Superior temporal gyrus (tissue), 1 donor: ENCODE measurements around the gene INHBB.

Experiments
- DNase-seq: peaks from one replicate; pipeline ENCODE4 v3.0.0-alpha.2; 2016; ENCODE audit errors: extremely low spot score

INHBB gene

DNA sequence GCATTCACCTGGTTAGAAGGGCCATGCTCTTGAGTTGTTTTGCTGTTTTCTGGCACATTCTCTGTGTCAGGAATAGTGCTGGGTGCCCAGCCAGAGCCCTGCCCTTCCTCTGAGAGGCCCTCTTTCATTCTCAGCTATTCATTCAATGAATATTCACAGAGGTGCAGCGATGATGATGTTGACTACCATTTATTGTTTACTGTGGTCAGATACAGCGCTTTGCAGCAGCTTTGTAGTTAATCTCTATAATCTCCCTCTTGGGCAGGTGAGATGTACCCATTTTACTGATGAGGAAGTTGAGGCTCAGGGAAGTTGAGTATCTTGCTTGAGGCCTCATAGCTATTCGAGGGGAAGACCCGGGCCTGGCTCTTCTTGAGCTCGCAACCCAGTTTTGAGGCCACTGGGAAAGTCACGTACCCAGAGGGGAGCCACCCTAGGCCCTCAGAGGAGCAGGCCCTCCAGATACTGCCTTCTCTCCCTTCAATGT, 9.9 kb downstream of the INHBB start:
- DNase-seq = no peak

GRCh38 chr2:120357768-120358167, 11.8 kb downstream of the INHBB start:
- DNase-seq = no peak

GRCh38 chr2:120358734-120359465, 13.0 kb downstream of the INHBB start:
- no peak for DNase-seq

- DNase-seq = no peak
Observed at GRCh38 chr2:120360307-120360855, 14.4 kb downstream of the INHBB start.

GRCh38 chr2:120362926-120363325, 17.0 kb downstream of the INHBB start:
- DNase-seq = no peak

GRCh38 chr2:120365236-120365793, 19.4 kb downstream of the INHBB start:
- DNase-seq = no peak

GRCh38 chr2:120366698-120367097, 20.8 kb downstream of the INHBB start:
- DNase-seq = no peak

DNA sequence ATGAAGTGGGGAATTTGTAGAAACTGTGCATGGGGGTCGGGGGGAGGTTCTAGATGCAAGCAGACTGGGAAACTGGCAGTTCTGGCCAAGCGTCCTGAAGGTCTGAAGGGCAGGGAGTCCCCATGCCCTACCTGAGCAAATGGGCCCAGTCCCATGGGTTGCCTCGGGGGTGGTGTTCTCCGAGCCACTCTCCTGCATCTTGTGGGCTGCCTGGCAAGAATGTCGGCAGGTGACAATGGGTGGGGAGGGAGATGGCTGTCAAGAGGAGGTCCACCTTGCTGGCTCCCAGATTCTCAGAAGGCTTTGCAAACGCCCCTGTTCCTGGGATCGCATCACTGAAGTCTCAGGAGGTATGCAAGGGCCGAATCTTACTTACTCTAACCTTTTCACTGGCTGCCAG, 21.3 kb downstream of the INHBB start:
- no peak for DNase-seq

DNA sequence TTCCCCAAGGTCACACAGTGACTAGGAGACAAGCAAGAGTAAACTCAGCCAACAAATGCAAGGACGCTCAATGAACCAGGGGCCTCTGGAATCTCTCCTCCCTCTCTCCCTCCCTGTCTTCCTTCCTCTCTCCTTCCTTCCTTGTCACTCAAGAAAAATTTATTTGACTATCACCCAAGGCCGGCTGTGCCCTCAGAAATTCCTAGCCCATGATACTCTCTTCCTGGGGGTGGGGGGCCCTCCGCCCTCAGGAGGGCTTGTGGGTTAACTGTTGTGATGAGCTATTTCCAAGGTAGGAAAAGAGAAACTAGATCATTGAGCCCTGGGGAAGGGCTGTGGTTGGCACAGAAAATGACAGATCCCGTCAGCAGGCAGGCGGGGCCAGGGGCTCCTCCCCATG, 21.7 kb downstream of the INHBB start:
- no peak for DNase-seq

- no peak for DNase-seq
Observed at GRCh38 chr2:120368086-120368485, 22.1 kb downstream of the INHBB start.

DNA sequence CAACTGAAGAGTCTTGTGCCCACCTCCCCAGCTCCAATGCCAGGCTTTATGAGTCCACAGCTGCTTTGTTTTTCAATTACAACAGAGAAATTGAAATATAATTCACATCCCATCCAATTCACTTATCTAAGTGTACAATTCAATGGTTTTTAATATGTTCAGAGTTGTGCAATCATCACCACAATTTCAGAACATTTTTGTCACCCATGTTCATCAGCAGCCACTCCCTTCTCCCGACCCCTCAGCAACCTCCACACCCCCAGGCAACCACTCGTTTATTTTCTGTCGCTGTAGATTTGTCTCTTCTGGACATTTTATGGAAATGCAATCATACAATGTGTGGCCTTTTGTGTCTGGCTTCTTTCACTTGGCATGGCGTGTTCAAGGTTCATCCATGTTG, 23.3 kb downstream of the INHBB start:
- DNase-seq = no peak

DNA sequence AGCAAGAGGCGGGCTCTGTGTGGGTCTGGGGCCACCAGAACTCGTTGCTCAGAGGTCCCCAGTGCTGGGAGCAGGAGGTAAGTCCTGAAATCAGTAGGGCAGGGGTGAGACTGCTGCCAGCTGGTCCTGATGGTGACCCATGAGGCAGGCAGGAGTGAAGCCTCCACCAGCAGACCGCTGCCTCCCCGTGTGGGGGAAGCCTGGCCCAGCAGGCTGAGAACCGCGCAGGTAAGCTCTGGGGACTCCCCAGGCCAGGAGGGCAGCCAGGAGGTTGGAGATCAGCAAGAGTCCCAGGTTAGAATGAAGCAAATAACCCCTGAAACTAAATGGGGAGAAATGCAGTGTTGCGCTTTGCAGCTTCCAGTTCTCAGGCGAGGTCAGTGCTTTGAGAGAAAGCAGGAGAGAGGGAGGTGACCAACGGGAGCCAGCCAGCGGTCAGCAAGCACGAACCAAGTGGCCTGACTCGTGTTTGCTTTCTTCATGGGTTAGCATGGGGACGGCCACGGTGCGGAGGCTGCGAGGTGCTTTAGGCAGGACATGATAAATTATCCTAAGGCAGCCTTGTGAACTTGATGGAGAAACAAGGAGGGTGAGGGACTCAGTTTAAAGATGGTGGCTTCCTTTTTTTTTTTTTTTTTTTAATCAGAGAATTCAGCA, 26.2 kb downstream of the INHBB start:
- DNase-seq = no peak

DNA sequence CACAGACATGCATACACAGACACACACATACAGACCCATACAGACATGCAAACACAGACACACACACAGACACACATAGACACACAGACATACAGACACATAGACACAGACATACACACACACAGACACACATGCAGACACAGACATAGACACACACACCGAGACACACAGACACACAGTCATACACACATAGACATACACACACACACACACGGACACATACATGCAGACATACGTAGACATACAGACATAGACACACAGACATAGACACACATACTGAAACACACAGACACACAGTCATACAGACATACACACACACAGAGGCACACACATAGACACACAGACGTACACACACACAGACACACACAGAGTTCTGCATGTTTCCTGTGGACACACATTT, 26.9 kb downstream of the INHBB start:
- DNase-seq = no peak

GRCh38 chr2:120373424-120373823, 27.5 kb downstream of the INHBB start:
- DNase-seq = no peak

DNA sequence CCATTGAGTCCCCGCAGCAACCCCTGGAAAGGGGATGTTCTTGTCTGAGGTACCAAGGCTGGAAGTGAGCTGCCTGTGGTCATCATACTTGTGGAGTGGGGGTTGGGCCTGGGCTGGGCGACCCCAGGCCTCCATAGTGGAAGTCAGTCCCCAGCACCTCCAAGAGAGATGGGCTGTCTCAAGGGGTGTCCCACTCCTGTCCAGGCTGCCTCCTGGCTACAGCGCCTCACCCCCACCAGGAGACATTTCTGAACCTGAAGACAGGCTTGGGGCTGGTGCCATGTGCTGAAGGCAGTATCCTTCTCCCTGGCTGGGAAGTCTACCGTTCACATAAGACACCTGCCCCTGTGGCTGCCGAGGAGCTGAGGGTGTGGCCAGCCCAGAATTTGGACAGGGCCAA, 28.9 kb downstream of the INHBB start:
- no peak for DNase-seq

GRCh38 chr2:120375251-120376020, 29.5 kb downstream of the INHBB start:
- DNase-seq = no peak

DNA sequence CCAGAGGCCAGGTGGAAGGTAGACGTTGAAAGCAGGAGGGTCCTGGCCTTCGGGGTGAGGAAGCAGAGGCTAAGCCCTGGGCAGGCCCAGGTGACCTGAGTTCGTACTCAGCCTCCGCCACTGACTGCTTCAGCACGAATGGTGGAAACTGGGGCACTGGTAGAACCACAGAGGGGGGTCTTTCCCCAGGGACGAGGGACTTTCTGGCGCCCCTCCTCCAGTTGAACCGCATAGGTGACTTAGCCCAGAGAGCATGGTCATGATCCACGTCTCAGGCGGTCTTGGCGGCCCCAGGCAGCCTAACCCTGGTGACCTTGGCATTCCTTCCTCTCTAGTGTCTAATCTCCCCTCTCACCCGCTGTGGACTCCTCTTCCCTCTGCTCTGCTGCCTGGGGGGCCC, 30.2 kb downstream of the INHBB start:
- no peak for DNase-seq

GRCh38 chr2:120376679-120377640, 31.0 kb downstream of the INHBB start:
- no peak for DNase-seq

GRCh38 chr2:120378605-120379004, 32.7 kb downstream of the INHBB start:
- no peak for DNase-seq

DNA sequence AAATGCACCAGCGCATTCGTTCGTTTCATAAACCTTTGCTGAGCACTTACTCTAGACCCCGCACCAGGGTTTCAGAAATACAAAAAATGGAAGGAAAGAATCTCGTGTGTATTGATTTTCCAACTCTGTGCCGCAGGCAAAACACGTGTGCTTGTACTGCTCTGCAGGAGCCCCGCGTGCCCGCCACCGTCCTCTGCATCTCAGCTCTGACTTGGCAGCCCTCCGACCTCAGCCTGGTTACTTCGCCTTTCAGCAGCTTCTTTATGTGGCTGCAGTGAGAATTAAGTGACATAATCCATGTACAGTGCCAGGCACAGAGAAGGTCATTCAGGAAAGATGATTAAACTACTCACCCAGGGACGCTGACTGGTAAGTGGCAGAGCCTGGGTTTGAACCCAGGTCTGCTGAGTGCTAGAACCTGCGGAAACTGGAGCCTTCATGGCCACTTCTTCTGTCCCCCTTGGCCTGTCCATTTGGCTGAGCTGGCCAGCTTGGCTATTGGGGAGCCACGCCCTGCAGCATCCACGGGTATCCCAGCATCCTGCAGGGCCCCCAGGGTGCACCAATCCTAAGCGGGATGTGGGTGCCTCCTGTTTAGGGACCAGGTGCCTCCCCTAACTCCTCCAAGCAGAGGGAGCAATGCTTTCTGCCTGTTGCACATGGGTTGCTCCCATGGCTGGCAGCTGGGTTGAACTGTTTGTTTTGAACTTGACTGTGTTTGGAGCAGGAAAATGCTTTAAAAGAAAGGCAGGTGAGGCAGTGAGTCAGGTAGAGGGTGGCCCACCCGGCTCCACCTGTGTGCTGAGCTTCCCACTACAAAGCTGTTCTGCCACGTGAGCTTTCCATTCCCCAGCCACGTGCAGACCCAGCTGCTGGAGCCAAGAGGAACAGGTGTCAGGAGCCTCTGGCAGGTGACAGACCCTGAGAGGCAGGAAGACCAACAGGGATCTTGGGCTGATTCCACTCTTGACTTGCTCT, 34.3 kb downstream of the INHBB start:
- no peak for DNase-seq
